OCI-LY7 (cell line): ENCODE data around the gene ZNF480.

Experiments used
- EZH2phosphoT487 ChIP-seq: fragments of 200-600 bp; sonication (generic); IDR thresholded peaks from 2 replicates; pipeline ENCODE4 v1.6.1; 2018; ENCODE audit warnings: low read depth, borderline replicate concordance, mild to moderate bottlenecking, mixed run types, antibody characterized with exemption, low read length, moderate library complexity, mixed read lengths
- TF ChIP-seq, protein P1 (sequence below): fragments of 200-600 bp; sonication (generic); conservative IDR thresholded peaks from 2 replicates; pipeline ENCODE4 v1.5.1; 2014; ENCODE audit warnings: mild to moderate bottlenecking, antibody characterized with exemption, low read length, moderate library complexity, mixed read lengths

DNA sequence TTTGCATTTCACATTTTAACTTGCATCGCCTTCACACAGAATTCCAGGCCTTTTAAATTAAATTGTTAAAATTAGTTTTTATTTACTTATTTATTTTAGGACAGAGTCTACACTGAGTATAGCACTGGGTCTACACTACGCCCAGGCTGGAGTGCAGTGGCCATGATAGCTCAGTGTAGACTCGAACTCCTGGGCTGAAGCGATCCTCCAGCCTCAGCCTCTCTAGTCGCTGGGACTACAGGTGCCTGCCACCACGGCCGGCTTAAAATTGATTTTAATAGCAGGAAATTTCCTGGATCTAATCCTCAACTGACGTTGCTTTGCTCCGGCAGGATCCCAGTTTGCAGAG lies 38.8 kb downstream of the ZNF480 start:
- no peak for TF ChIP-seq EZH2phosphoT487
- TF ChIP-seq, protein P1, sequence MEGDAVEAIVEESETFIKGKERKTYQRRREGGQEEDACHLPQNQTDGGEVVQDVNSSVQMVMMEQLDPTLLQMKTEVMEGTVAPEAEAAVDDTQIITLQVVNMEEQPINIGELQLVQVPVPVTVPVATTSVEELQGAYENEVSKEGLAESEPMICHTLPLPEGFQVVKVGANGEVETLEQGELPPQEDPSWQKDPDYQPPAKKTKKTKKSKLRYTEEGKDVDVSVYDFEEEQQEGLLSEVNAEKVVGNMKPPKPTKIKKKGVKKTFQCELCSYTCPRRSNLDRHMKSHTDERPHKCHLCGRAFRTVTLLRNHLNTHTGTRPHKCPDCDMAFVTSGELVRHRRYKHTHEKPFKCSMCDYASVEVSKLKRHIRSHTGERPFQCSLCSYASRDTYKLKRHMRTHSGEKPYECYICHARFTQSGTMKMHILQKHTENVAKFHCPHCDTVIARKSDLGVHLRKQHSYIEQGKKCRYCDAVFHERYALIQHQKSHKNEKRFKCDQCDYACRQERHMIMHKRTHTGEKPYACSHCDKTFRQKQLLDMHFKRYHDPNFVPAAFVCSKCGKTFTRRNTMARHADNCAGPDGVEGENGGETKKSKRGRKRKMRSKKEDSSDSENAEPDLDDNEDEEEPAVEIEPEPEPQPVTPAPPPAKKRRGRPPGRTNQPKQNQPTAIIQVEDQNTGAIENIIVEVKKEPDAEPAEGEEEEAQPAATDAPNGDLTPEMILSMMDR: no peak
